Uterus (tissue), 2 donors: ENCODE results near the gene VPS35L.

Experiments
- POLR2A ChIP-seq, 2 donors: fragments of 450-650 bp; IDR thresholded peaks; one replicate each; pipeline ENCODE4 v1.6.1; 2016; ENCODE audit warnings: antibody characterized with exemption in 2 of 2, mild to moderate bottlenecking in 1 of 2, moderate library complexity in 1 of 2
- TF ChIP-seq, protein P1 (sequence below), 4 experiments: fragments of 200-600 bp in 2 of 4; fragments of 450-650 bp in 2 of 4; sonication (generic) in 2 of 4; IDR thresholded peaks; one replicate each; pipeline ENCODE4 v1.5.1; 2016 to 2019; ENCODE audit warnings: antibody characterized with exemption in 4 of 4, mild to moderate bottlenecking in 2 of 4, moderate library complexity in 1 of 4

- TF ChIP-seq, protein P1, sequence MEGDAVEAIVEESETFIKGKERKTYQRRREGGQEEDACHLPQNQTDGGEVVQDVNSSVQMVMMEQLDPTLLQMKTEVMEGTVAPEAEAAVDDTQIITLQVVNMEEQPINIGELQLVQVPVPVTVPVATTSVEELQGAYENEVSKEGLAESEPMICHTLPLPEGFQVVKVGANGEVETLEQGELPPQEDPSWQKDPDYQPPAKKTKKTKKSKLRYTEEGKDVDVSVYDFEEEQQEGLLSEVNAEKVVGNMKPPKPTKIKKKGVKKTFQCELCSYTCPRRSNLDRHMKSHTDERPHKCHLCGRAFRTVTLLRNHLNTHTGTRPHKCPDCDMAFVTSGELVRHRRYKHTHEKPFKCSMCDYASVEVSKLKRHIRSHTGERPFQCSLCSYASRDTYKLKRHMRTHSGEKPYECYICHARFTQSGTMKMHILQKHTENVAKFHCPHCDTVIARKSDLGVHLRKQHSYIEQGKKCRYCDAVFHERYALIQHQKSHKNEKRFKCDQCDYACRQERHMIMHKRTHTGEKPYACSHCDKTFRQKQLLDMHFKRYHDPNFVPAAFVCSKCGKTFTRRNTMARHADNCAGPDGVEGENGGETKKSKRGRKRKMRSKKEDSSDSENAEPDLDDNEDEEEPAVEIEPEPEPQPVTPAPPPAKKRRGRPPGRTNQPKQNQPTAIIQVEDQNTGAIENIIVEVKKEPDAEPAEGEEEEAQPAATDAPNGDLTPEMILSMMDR (IDR thresholded peaks at IDR 0.05): no peak
- TF ChIP-seq POLR2A (IDR thresholded peaks at IDR 0.05): no peak
These were observed 160.7 kb downstream of the VPS35L start for GRCh38 chr16:19716183-19716582.
